Vagina (tissue), 2 donors: ENCODE data around the gene ARHGAP18.

Source experiments
- POLR2A ChIP-seq, 2 donors: fragments of 450-650 bp; IDR thresholded peaks; one replicate each; pipeline ENCODE4 v1.6.1; 2017; ENCODE audit warnings: antibody characterized with exemption in 2 of 2, mild to moderate bottlenecking in 2 of 2, moderate library complexity in 2 of 2
- POLR2AphosphoS5 ChIP-seq, 2 donors: sonication (generic); formaldehyde crosslinking; IDR thresholded peaks; one replicate each; pipeline ENCODE4 v1.9.0; 2017; ENCODE audit warnings: antibody characterized with exemption in 2 of 2, mild to moderate bottlenecking in 2 of 2, low read depth in 1 of 2; ENCODE audit not compliant: insufficient read depth in 1 of 2
- TF ChIP-seq, protein P1 (sequence below), 3 experiments: fragments of 450-650 bp in 2 of 3; fragments of 200-600 bp in 1 of 3; sonication (generic) in 1 of 3; IDR thresholded peaks; one replicate each; pipeline ENCODE4 v1.5.1; 2017 to 2019; ENCODE audit warnings: antibody characterized with exemption in 3 of 3, mild to moderate bottlenecking in 2 of 3, moderate library complexity in 2 of 3

DNA sequence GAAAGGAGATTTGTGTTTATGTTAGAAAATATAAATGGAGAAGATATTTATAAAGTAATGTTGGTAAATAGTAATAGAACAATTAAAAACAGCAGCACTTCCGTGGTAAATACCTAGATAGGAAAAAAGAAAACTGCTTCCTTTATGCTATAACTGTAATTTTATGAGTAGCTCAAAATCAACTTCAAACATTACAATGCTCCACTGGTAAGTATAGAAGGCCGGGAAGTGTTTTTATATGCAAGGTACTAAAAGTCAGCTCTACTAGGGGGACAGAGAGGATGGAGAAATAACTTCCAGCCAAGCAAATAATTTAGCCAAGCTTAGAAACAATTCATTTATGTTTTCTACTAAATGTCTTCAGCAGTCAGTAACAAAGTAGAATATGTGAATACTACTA, 56.7 kb downstream of the ARHGAP18 start:
- TF ChIP-seq, protein P1, sequence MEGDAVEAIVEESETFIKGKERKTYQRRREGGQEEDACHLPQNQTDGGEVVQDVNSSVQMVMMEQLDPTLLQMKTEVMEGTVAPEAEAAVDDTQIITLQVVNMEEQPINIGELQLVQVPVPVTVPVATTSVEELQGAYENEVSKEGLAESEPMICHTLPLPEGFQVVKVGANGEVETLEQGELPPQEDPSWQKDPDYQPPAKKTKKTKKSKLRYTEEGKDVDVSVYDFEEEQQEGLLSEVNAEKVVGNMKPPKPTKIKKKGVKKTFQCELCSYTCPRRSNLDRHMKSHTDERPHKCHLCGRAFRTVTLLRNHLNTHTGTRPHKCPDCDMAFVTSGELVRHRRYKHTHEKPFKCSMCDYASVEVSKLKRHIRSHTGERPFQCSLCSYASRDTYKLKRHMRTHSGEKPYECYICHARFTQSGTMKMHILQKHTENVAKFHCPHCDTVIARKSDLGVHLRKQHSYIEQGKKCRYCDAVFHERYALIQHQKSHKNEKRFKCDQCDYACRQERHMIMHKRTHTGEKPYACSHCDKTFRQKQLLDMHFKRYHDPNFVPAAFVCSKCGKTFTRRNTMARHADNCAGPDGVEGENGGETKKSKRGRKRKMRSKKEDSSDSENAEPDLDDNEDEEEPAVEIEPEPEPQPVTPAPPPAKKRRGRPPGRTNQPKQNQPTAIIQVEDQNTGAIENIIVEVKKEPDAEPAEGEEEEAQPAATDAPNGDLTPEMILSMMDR (IDR thresholded peaks at IDR 0.05): no peak
- TF ChIP-seq POLR2A (IDR thresholded peaks at IDR 0.05) (no peak), POLR2AphosphoS5 (IDR thresholded peaks at IDR 0.05; ENCODE audit: insufficient read depth in 1 of 2, low read depth in 1 of 2) (no peak)
